Measurements from ENCODE around the gene PACS1. TPM values are rescaled to one million over a fixed set of nuclear protein-coding genes. Genes with fewer than 3 reads are reported as not detected.

The PACS1 gene
- total RNA-seq, 1 experiment from 2014 or later = 100 TPM

DNA sequence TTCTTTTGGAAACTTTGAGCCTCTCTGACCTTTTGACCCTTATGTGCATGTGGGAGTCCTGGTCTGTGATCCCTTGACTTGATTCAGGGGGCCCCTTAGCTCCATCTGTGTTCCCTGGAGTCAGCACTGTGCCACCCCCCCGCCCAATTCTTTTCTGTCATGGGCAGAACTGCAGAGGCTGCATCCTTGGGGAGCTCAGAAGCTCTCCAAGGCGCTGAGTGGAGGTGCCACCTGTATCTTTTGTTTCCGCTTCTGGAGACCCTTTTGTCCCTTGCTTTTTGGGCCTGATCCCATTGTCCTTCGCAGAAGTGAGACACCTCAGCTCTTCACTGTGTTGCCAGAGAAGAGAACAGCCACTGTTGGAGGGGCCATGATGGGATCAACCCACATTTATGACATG lies 2.4 kb upstream of the PACS1 start:
- H2AFZ ChIP-seq = no peak overlapping the region
- H3K9me3 ChIP-seq (ENCODE audit: insufficient read depth, low read depth) = no peaks in the 10 kb centered on the region
- peaks cover 22% of the 10 kb centered on the region for H3K4me1 ChIP-seq (replicated peaks; ENCODE audit: insufficient read depth)
- no TSS peak for BruUV-seq (replicated peaks)
- ChIA-PET CTCF (interaction anchor here (0.7 to 1.8 kb wide), 3 partner anchors 22 to 160 kb away, joined by 3 to 4 read pairs (median 3); no protein-coding TSS in a partner anchor), POLR2A (ENCODE audit: unreplicated experiment) (interaction anchor here (0.6 kb wide), 1 partner anchor 65 kb away, joined by 4 read pairs; no protein-coding TSS in a partner anchor)
- H3K27me3 ChIP-seq (ENCODE audit: insufficient read depth, low read depth) = no peaks in the 10 kb centered on the region
- intact Hi-C loops (cut with micrococcal nuclease; ENCODE audit: unreplicated experiment) = loop anchor here (1.0 to 10.0 kb wide), 3 partner anchors 67 to 183 kb away; partner anchors contain the start of gene FIBP
- DNase-seq = no peak
- no peak overlapping the region for H3K4me3 ChIP-seq
- H3K27ac ChIP-seq = no peak overlapping the region; the same call in 1 of the 2 replicates
- TF ChIP-seq EZH2 (IDR thresholded peaks at IDR 0.05; ENCODE audit: low read depth) (no peak), CTCF (conservative IDR thresholded peaks at IDR 0.05) (no peak)
- no peaks in the 10 kb centered on the region for H3K9me2 ChIP-seq (ENCODE audit: insufficient read depth)
- peaks cover 26% of the 10 kb centered on the region for H4K20me1 ChIP-seq (ENCODE audit: insufficient read depth)
- H3K79me2 ChIP-seq (ENCODE audit: low read depth) = peaks cover 19% of the 10 kb centered on the region
- H3K4me2 ChIP-seq = no peak overlapping the region
- H3F3A ChIP-seq (ENCODE audit: insufficient read depth, low read depth) = peaks cover 70% of the 10 kb centered on the region
- peaks cover 50% of the 10 kb centered on the region for H3K36me3 ChIP-seq (ENCODE audit: low read depth)

GRCh38 chr11:66068154-66068821 lies 1.8 kb upstream of the PACS1 start:
- DNase-seq = peak; percentile 51 to 82
- TF ChIP-seq EZH2 (IDR thresholded peaks at IDR 0.05; ENCODE audit: low read depth) (no peak), CTCF (conservative IDR thresholded peaks at IDR 0.05) (peak; percentile 97)
- no TSS peak for BruUV-seq (replicated peaks)
- Histone ChIP-seq H3K27ac (no peak overlapping the region; the same call in 1 of the 2 replicates), H3K79me2 (ENCODE audit: low read depth) (peaks cover 25% of the 10 kb centered on the region), H3K4me1 (replicated peaks; ENCODE audit: insufficient read depth) (peaks cover 22% of the 10 kb centered on the region), H4K20me1 (ENCODE audit: insufficient read depth) (peaks cover 26% of the 10 kb centered on the region), H3K9me3 (ENCODE audit: insufficient read depth, low read depth) (no peaks in the 10 kb centered on the region), H3K9me2 (ENCODE audit: insufficient read depth) (no peaks in the 10 kb centered on the region), H3K4me2 (no peak overlapping the region), H2AFZ (no peak overlapping the region), H3K36me3 (ENCODE audit: low read depth) (peaks cover 43% of the 10 kb centered on the region), H3K27me3 (ENCODE audit: insufficient read depth, low read depth) (no peaks in the 10 kb centered on the region), H3K4me3 (no peak overlapping the region), H3F3A (ENCODE audit: insufficient read depth, low read depth) (peaks cover 70% of the 10 kb centered on the region)
- ChIA-PET CTCF (interaction anchor here (0.7 to 1.8 kb wide), 7 partner anchors 13 to 180 kb away, joined by 3 to 25 read pairs (median 4); partner anchors contain the start of gene FIBP), POLR2A (ENCODE audit: unreplicated experiment) (interaction anchor here (0.6 kb wide), 1 partner anchor 65 kb away, joined by 4 read pairs; no protein-coding TSS in a partner anchor)
- intact Hi-C loops (cut with micrococcal nuclease; ENCODE audit: unreplicated experiment) = loop anchor here (1.0 to 10.0 kb wide), 3 partner anchors 66 to 183 kb away; partner anchors contain the start of gene FIBP

DNA sequence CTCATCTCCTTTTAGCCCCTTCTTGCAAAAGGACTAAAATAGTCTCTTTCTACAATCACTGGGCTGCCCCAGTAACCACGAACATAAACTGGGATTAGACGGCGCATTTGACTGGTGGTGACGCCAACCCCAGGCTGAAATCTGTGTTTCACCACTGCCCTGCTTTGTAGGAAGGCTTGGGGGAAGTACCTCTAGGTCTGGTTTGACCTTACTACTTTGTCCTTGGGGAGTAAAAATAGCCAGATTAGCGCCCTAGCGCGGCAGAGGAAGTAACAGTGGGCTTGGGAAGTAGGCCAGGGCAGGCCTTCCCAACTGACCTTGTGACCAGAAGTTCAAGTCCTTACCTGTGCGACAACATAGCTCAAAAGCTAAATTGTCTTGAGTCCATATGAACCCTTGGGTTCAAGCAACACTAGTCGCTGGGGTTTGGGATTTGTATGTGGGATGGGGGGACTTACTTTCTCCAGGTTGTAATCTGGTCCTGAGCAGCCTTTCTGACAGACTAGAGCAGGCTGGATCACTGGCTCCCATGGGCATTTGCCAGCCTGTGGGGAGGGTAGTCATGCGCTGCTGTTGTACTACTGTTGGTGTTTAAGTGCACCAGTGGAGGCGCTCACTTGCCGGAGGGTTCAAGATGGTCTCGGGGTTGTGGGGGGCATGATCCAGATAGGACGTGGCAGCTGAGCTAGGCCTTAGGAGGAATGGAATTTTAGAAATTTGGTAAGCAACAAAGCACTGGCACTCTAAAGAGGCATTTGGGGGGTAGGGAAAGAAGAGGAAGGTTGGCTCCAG lies 953 bp upstream of the PACS1 start:
- ChIA-PET POLR2A (ENCODE audit: unreplicated experiment) (interaction anchor here (0.7 kb wide), 1 partner anchor 135 kb away, joined by 5 read pairs; no protein-coding TSS in a partner anchor), CTCF (interaction anchor here (0.6 to 1.8 kb wide), 6 partner anchors 12 to 181 kb away, joined by 3 to 25 read pairs (median 6); partner anchors contain the start of gene FIBP)
- TF ChIP-seq EZH2 (IDR thresholded peaks at IDR 0.05; ENCODE audit: low read depth) (no peak), CTCF (conservative IDR thresholded peaks at IDR 0.05) (no peak; the same call in 1 of the 2 replicates)
- no peaks in the 10 kb centered on the region for H3K9me3 ChIP-seq (ENCODE audit: insufficient read depth, low read depth)
- no peaks in the 10 kb centered on the region for H3K27me3 ChIP-seq (ENCODE audit: insufficient read depth, low read depth)
- no peak overlapping the region for H2AFZ ChIP-seq
- intact Hi-C loops (cut with micrococcal nuclease; ENCODE audit: unreplicated experiment) = loop anchor here (1.0 to 10.0 kb wide), 3 partner anchors 65 to 184 kb away; partner anchors contain the start of gene FIBP
- BruUV-seq (replicated peaks) = TSS peak; percentile 60
- no peaks in the 10 kb centered on the region for H3K9me2 ChIP-seq (ENCODE audit: insufficient read depth)
- H3F3A ChIP-seq (ENCODE audit: insufficient read depth, low read depth) = peaks cover 63% of the 10 kb centered on the region
- DNase-seq = no peak
- peaks cover 26% of the 10 kb centered on the region for H4K20me1 ChIP-seq (ENCODE audit: insufficient read depth)
- peak overlapping the region; percentile 58; the same call in 1 of the 2 replicates for H3K4me3 ChIP-seq
- H3K27ac ChIP-seq = no peak overlapping the region
- H3K4me2 ChIP-seq = peak overlapping the region; percentile 76
- H3K79me2 ChIP-seq (ENCODE audit: low read depth) = peaks cover 25% of the 10 kb centered on the region
- peaks cover 38% of the 10 kb centered on the region for H3K36me3 ChIP-seq (ENCODE audit: low read depth)
- H3K4me1 ChIP-seq (replicated peaks; ENCODE audit: insufficient read depth) = peaks cover 22% of the 10 kb centered on the region
